IPS-15b (cell line): Measurements from ENCODE around the gene ITPR2.

Experiments
- H3K27me3 ChIP-seq: one replicate; pipeline ENCODE4 v1.6.1; 2013; ENCODE audit warnings: low read length; ENCODE audit not compliant: control insufficient read depth, insufficient read depth
- H3K36me3 ChIP-seq: one replicate; pipeline ENCODE4 v1.6.1; 2013; ENCODE audit warnings: low read length; ENCODE audit not compliant: control insufficient read depth, insufficient read depth
- H3K4me1 ChIP-seq: one replicate; pipeline ENCODE4 v1.6.1; 2013; ENCODE audit warnings: mild to moderate bottlenecking, low read length; ENCODE audit not compliant: control insufficient read depth, insufficient read depth
- H3K4me3 ChIP-seq: one replicate; pipeline ENCODE4 v1.5.1; 2013; ENCODE audit warnings: low read depth, low read length
- H3K9ac ChIP-seq: one replicate; pipeline ENCODE4 v1.6.1; 2013; ENCODE audit warnings: low read depth, mild to moderate bottlenecking, low read length
- H3K9me3 ChIP-seq: one replicate; pipeline ENCODE4 v1.6.1; 2013; ENCODE audit warnings: mild to moderate bottlenecking, low read length; ENCODE audit not compliant: control insufficient read depth, insufficient read depth

ITPR2 gene

GRCh38 chr12:26428420-26428819 lies 404.6 kb downstream of the ITPR2 start:
- H3K9ac ChIP-seq, result no peak overlapping the region
- no peaks in the 10 kb centered on the region for H3K4me1 ChIP-seq
- no peaks in the 10 kb centered on the region for H3K9me3 ChIP-seq
- H3K27me3 ChIP-seq, result no peaks in the 10 kb centered on the region
- no peak overlapping the region for H3K4me3 ChIP-seq
- H3K36me3 ChIP-seq, result no peaks in the 10 kb centered on the region

GRCh38 chr12:26426652-26427051 lies 406.3 kb downstream of the ITPR2 start:
- H3K4me3 ChIP-seq, result no peak overlapping the region
- H3K27me3 ChIP-seq, result no peaks in the 10 kb centered on the region
- H3K9ac ChIP-seq, result no peak overlapping the region
- H3K36me3 ChIP-seq, result no peaks in the 10 kb centered on the region
- H3K9me3 ChIP-seq, result no peaks in the 10 kb centered on the region
- no peaks in the 10 kb centered on the region for H3K4me1 ChIP-seq

- Histone ChIP-seq H3K4me1 (no peaks in the 10 kb centered on the region), H3K9ac (no peak overlapping the region)
Observed at GRCh38 chr12:26425587-26426260, 407.3 kb downstream of the ITPR2 start.

GRCh38 chr12:26422839-26423398 lies 410.1 kb downstream of the ITPR2 start:
- no peak overlapping the region for H3K9ac ChIP-seq
- no peak overlapping the region for H3K4me3 ChIP-seq
- no peaks in the 10 kb centered on the region for H3K4me1 ChIP-seq
- H3K27me3 ChIP-seq, result no peaks in the 10 kb centered on the region
- H3K36me3 ChIP-seq, result no peaks in the 10 kb centered on the region
- no peaks in the 10 kb centered on the region for H3K9me3 ChIP-seq

More at GRCh38 chr12:26425587-26426260, 407.3 kb downstream of the ITPR2 start:
- H3K36me3 ChIP-seq, result no peaks in the 10 kb centered on the region
- H3K4me3 ChIP-seq, result no peak overlapping the region
- H3K27me3 ChIP-seq, result no peaks in the 10 kb centered on the region
- no peaks in the 10 kb centered on the region for H3K9me3 ChIP-seq

- Histone ChIP-seq H3K4me3 (no peak overlapping the region), H3K4me1 (no peaks in the 10 kb centered on the region), H3K36me3 (no peaks in the 10 kb centered on the region), H3K9me3 (no peaks in the 10 kb centered on the region), H3K27me3 (no peaks in the 10 kb centered on the region), H3K9ac (no peak overlapping the region)
Observed at GRCh38 chr12:26416550-26416949, 416.4 kb downstream of the ITPR2 start.

GRCh38 chr12:26410689-26411088 lies 422.3 kb downstream of the ITPR2 start:
- Histone ChIP-seq H3K9me3 (no peaks in the 10 kb centered on the region), H3K36me3 (no peaks in the 10 kb centered on the region), H3K4me1 (no peaks in the 10 kb centered on the region), H3K4me3 (no peak overlapping the region), H3K9ac (no peak overlapping the region), H3K27me3 (no peaks in the 10 kb centered on the region)

GRCh38 chr12:26406813-26407212 lies 426.2 kb downstream of the ITPR2 start:
- no peak overlapping the region for H3K9ac ChIP-seq
- no peak overlapping the region for H3K4me3 ChIP-seq
- H3K4me1 ChIP-seq, result no peaks in the 10 kb centered on the region
- H3K9me3 ChIP-seq, result no peaks in the 10 kb centered on the region
- no peaks in the 10 kb centered on the region for H3K27me3 ChIP-seq
- no peaks in the 10 kb centered on the region for H3K36me3 ChIP-seq

GRCh38 chr12:26406391-26406790 lies 426.6 kb downstream of the ITPR2 start:
- Histone ChIP-seq H3K27me3 (no peaks in the 10 kb centered on the region), H3K4me3 (no peak overlapping the region), H3K36me3 (no peaks in the 10 kb centered on the region), H3K9ac (no peak overlapping the region), H3K9me3 (no peaks in the 10 kb centered on the region), H3K4me1 (no peaks in the 10 kb centered on the region)

- Histone ChIP-seq H3K9ac (no peak overlapping the region), H3K36me3 (no peaks in the 10 kb centered on the region), H3K9me3 (no peaks in the 10 kb centered on the region), H3K4me3 (no peak overlapping the region), H3K4me1 (no peaks in the 10 kb centered on the region), H3K27me3 (no peaks in the 10 kb centered on the region)
Observed at GRCh38 chr12:26403601-26404000, 429.4 kb downstream of the ITPR2 start.

- Histone ChIP-seq H3K27me3 (no peaks in the 10 kb centered on the region), H3K9ac (no peak overlapping the region), H3K9me3 (no peaks in the 10 kb centered on the region), H3K4me1 (no peaks in the 10 kb centered on the region), H3K36me3 (no peaks in the 10 kb centered on the region), H3K4me3 (no peak overlapping the region)
Observed at GRCh38 chr12:26402648-26403047, 430.3 kb downstream of the ITPR2 start.

GRCh38 chr12:26401874-26402273 lies 431.1 kb downstream of the ITPR2 start:
- H3K27me3 ChIP-seq, result no peaks in the 10 kb centered on the region
- no peaks in the 10 kb centered on the region for H3K9me3 ChIP-seq
- H3K4me1 ChIP-seq, result no peaks in the 10 kb centered on the region
- no peak overlapping the region for H3K9ac ChIP-seq
- H3K36me3 ChIP-seq, result no peaks in the 10 kb centered on the region
- no peak overlapping the region for H3K4me3 ChIP-seq

GRCh38 chr12:26400627-26401026 lies 432.4 kb downstream of the ITPR2 start:
- H3K9me3 ChIP-seq, result no peaks in the 10 kb centered on the region
- H3K9ac ChIP-seq, result no peak overlapping the region
- no peaks in the 10 kb centered on the region for H3K4me1 ChIP-seq
- H3K36me3 ChIP-seq, result no peaks in the 10 kb centered on the region
- H3K27me3 ChIP-seq, result no peaks in the 10 kb centered on the region
- no peak overlapping the region for H3K4me3 ChIP-seq
